DND-41 (cell line): Measurements from ENCODE around the gene DNAJC16.
"Not testable (repeated sequence)": the region's sequence is repeated elsewhere in the genome, so short reads cannot be mapped to it uniquely, and the experiment has no call there.

Experiments used
- ATAC-seq: fragments of 200-7000 bp; cut with Tn5 transposase; 3 replicates; pipeline ENCODE4 v1.9.1; 2021; ENCODE audit warnings: low read depth; ENCODE audit not compliant: insufficient read depth
- DNase-seq: peaks from one replicate; pipeline ENCODE4 v3.0.0-alpha.2; 2020
- H2AFZ ChIP-seq: 2 replicates; pipeline ENCODE4 v1.6.0; 2012; ENCODE audit warnings: low read depth, low read length
- H3K27ac ChIP-seq: 2 replicates; pipeline ENCODE4 v1.5.1; 2012; ENCODE audit warnings: low read length, inconsistent platforms
- H3K27me3 ChIP-seq: fragments of 200-600 bp; sonication (generic); 2 replicates; pipeline ENCODE4 v1.6.0; 2012; ENCODE audit warnings: low read length, mild to moderate bottlenecking, inconsistent platforms; ENCODE audit not compliant: insufficient read depth, poor library complexity
- H3K36me3 ChIP-seq: 2 replicates; pipeline ENCODE4 v1.5.1; 2012; ENCODE audit warnings: low read length, inconsistent platforms; ENCODE audit not compliant: insufficient read depth
- H3K4me1 ChIP-seq: 2 replicates; pipeline ENCODE4 v1.5.1; 2012; ENCODE audit warnings: mild to moderate bottlenecking, low read length; ENCODE audit not compliant: insufficient read depth
- H3K4me2 ChIP-seq: 2 replicates; pipeline ENCODE4 v1.6.0; 2012; ENCODE audit warnings: mild to moderate bottlenecking, moderate library complexity, low read length, inconsistent platforms; ENCODE audit not compliant: insufficient read depth
- H3K4me3 ChIP-seq, 2 experiments: fragments of 200-600 bp in 1 of 2; shearing (Covaris generic) in 1 of 2; 2 replicates each; pipeline ENCODE4 v1.5.1; 2012 to 2016; ENCODE audit warnings: inconsistent platforms in 2 of 2, low read length in 2 of 2, mild to moderate bottlenecking in 2 of 2, low read depth in 1 of 2, moderate library complexity in 1 of 2
- H3K79me2 ChIP-seq: 2 replicates; pipeline ENCODE4 v1.6.0; 2012; ENCODE audit warnings: low read length, inconsistent platforms; ENCODE audit not compliant: insufficient read depth
- H3K9ac ChIP-seq: 2 replicates; pipeline ENCODE4 v1.6.0; 2012; ENCODE audit warnings: low read depth, mild to moderate bottlenecking, inconsistent platforms, low read length, moderate library complexity
- H3K9me3 ChIP-seq: 2 replicates; pipeline ENCODE4 v1.5.1; 2012; ENCODE audit warnings: low read length, moderate library complexity, mild to moderate bottlenecking, inconsistent platforms; ENCODE audit not compliant: insufficient read depth, severe bottlenecking
- H4K20me1 ChIP-seq: 2 replicates; pipeline ENCODE4 v1.6.0; 2012; ENCODE audit warnings: low read length; ENCODE audit not compliant: insufficient read depth
- EZH2 ChIP-seq: IDR thresholded peaks from 3 replicates; pipeline ENCODE4 v1.6.1; 2012; ENCODE audit warnings: borderline replicate concordance, low read depth, mild to moderate bottlenecking, moderate library complexity, low read length, inconsistent platforms; ENCODE audit not compliant: severe bottlenecking
- TF ChIP-seq, protein P1 (sequence below): IDR thresholded peaks from 2 replicates; pipeline ENCODE4 v1.5.1; 2012; ENCODE audit warnings: borderline replicate concordance, low read length, moderate library complexity, mild to moderate bottlenecking; ENCODE audit not compliant: poor library complexity, severe bottlenecking; ENCODE audit errors: extremely low read depth

Gene DNAJC16

DNA sequence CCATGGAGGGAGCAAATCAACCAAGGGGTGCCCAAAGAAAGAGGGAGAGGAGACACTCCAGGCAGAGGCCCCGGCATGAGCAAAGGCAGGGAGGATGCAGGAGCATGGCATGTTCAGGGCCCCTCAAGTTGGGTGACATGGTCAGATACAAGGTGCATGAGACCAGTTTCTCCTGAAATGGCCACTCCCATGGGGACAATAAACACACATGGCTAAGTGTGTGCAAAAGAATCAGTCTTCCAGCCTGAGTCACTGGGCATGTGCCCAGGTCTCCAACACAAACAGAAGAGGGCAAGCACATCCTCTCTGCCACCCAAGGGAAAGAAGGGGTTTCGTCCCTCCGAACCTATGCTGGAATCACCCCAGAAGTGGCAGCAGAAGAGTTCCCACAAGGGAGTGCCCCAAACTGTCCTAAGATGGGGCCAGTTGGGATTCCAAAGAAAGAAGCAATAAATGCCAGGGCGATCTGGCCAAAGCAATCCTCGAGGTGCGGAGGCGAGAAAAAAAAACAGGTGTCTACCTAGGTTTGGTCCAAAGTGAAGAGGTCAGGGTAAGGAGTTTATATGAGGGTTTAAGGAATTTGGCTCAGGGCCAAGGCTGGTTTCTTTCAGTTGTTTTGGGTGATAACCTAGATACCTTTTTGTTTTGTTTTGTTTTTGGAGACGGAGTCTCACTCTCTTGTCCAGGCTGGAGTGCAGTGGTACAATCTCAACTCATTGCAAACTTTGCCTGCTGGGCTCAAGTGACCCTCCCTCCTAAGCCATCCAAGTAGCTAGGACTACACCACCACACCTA lies 15.8 kb upstream of the DNAJC16 start:
- H3K9me3 ChIP-seq: no peaks in the 10 kb centered on the region
- no peaks in the 10 kb centered on the region for H4K20me1 ChIP-seq
- no peaks in the 10 kb centered on the region for H3K79me2 ChIP-seq
- no peak overlapping the region for H3K27ac ChIP-seq
- no peaks in the 10 kb centered on the region for H3K27me3 ChIP-seq
- H2AFZ ChIP-seq: no peak overlapping the region
- H3K4me2 ChIP-seq: no peak overlapping the region
- no peak for ATAC-seq
- H3K36me3 ChIP-seq: no peaks in the 10 kb centered on the region
- no peak for TF ChIP-seq EZH2
- TF ChIP-seq, protein P1, sequence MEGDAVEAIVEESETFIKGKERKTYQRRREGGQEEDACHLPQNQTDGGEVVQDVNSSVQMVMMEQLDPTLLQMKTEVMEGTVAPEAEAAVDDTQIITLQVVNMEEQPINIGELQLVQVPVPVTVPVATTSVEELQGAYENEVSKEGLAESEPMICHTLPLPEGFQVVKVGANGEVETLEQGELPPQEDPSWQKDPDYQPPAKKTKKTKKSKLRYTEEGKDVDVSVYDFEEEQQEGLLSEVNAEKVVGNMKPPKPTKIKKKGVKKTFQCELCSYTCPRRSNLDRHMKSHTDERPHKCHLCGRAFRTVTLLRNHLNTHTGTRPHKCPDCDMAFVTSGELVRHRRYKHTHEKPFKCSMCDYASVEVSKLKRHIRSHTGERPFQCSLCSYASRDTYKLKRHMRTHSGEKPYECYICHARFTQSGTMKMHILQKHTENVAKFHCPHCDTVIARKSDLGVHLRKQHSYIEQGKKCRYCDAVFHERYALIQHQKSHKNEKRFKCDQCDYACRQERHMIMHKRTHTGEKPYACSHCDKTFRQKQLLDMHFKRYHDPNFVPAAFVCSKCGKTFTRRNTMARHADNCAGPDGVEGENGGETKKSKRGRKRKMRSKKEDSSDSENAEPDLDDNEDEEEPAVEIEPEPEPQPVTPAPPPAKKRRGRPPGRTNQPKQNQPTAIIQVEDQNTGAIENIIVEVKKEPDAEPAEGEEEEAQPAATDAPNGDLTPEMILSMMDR: no peak
- DNase-seq: no peak
- no peak overlapping the region for H3K9ac ChIP-seq
- H3K4me3 ChIP-seq: no peak overlapping the region
- peaks cover 8% of the 10 kb centered on the region for H3K4me1 ChIP-seq

DNA sequence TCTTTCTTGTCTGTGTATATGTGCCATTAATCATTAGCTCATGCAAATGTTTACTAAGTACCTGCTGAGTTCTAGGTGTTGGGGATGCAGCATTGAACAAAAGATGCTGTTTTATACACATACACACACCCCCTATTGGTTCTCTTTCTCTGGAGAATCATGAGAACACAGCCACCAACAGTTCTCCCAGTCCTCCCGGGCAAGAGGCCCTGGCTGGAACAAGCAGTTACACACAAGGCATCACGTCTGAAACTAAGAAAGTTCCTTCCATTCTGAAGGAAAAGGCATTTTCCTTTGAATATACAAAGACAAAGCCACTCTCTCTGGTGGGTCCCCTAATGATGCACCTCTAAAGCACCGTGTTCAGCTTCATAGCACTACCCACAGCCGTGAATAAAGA lies 13.5 kb upstream of the DNAJC16 start:
- TF ChIP-seq, protein P1: no peak
- no peak for TF ChIP-seq EZH2
- no peaks in the 10 kb centered on the region; the same call in 1 of the 2 replicates for H3K36me3 ChIP-seq
- peaks cover 8% of the 10 kb centered on the region for H3K4me1 ChIP-seq
- DNase-seq (no peak), ATAC-seq (no peak)
- no peak overlapping the region for H3K27ac ChIP-seq
- no peaks in the 10 kb centered on the region for H4K20me1 ChIP-seq
- H3K9me3 ChIP-seq: no peaks in the 10 kb centered on the region
- H3K9ac ChIP-seq: no peak overlapping the region
- H3K4me2 ChIP-seq: no peak overlapping the region
- no peaks in the 10 kb centered on the region for H3K27me3 ChIP-seq
- no peaks in the 10 kb centered on the region for H3K79me2 ChIP-seq
- no peak overlapping the region for H2AFZ ChIP-seq
- no peak overlapping the region for H3K4me3 ChIP-seq

GRCh38 chr1:15513919-15514318 lies 12.7 kb upstream of the DNAJC16 start:
- no peak overlapping the region for H2AFZ ChIP-seq
- no peaks in the 10 kb centered on the region for H3K27me3 ChIP-seq
- H3K4me2 ChIP-seq: no peak overlapping the region
- H3K79me2 ChIP-seq: no peaks in the 10 kb centered on the region
- TF ChIP-seq, protein P1: no peak
- no peak for TF ChIP-seq EZH2
- H3K4me1 ChIP-seq: peaks cover 8% of the 10 kb centered on the region
- H3K4me3 ChIP-seq: no peak overlapping the region
- no peak overlapping the region for H3K9ac ChIP-seq
- H3K9me3 ChIP-seq: no peaks in the 10 kb centered on the region
- DNase-seq (no peak), ATAC-seq (no peak)
- H4K20me1 ChIP-seq: no peaks in the 10 kb centered on the region
- no peak overlapping the region for H3K27ac ChIP-seq
- H3K36me3 ChIP-seq: no peaks in the 10 kb centered on the region; the same call in 1 of the 2 replicates

DNA sequence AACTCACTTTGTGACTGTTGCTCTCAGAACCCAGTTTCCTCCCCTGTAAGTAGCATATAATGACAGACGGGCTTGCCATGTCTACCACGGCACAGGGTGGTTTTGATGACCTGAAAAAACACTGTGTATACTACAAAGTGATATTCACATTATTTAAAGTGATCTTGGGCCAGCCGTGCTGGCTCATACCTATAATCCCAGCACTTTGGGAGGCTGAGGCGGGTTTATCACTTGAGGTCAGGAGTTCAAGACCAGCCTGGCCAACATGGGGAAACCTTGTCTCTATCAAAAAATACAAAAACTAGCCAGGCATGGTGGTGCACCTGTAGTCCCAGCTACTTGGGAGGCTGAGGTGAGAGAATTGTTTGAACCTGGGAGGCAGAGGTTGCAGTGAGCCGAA lies 12.1 kb upstream of the DNAJC16 start:
- not testable (repeated sequence) for H3K9ac ChIP-seq, H3K4me2 ChIP-seq, H3K36me3 ChIP-seq, H3K9me3 ChIP-seq, H3K4me3 ChIP-seq, H3K79me2 ChIP-seq, DNase-seq, ATAC-seq, H2AFZ ChIP-seq, H3K27ac ChIP-seq, H3K27me3 ChIP-seq, H4K20me1 ChIP-seq, H3K4me1 ChIP-seq
